GM21447 (cell line): ENCODE results near the gene SKAP1.
"Not testable (repeated sequence)": the region's sequence is repeated elsewhere in the genome, so short reads cannot be mapped to it uniquely, and the experiment has no call there.

Source experiments
- ATAC-seq: cut with Tn5 transposase; IDR thresholded peaks from one replicate; pipeline ENCODE4 v1.9.1; 2021; ENCODE audit not compliant: unreplicated experiment

Gene SKAP1

DNA sequence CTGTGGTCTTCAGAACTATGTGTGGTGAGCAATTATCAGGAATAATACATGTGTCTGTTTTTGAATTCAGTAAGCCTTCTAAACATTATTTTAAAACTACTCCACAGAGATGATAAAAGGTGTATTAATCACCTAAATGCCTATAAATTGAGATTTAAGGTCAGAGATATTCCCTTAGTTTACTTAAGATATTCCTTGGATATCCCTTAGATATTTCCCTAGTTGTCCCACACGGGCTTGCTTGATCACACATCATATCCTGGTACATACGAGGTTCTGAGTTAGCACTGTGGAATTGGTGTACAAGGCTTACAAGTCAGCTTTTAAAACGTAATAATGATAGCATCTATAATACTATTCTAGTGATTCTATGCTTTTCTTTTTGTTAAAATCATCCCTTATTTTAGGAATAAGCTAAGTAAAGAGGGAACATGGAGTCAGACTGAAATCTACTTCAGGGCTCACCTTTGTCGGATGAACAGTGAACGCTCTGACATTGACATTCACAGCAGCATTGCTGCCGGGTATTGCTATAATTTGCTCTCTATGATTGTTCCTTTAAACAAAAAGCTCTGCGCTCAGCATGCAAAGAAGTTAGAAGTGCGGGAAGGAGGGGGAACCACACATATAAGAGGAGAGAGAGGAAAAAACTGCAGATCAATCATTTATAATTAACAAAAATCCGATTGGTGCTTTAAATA lies 136.5 kb downstream of the SKAP1 start:
- no peak for ATAC-seq

GRCh38 chr17:48290378-48290777 lies 139.6 kb downstream of the SKAP1 start:
- ATAC-seq: no peak

- not testable (repeated sequence) for ATAC-seq
Measured at GRCh38 chr17:48286917-48287316, 143.1 kb downstream of the SKAP1 start.

DNA sequence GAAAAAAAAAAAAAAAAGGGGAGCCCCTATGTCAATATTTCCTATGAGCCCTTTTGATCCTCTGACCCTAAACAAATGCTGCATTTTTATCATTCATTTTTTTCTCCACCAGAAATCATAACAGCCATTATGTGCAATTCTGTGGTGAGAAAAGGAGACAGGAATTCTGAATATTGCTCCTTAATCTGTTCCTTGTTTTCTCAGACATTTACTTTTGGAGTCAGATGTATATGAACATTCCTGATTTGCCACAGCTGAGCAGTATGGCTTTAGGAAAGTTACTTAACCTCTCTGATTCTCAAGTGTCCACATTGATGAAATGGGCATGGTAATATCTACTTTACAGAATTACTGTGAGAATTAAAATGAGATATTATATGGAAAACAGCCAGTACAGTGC lies 144.4 kb downstream of the SKAP1 start:
- ATAC-seq: no peak

DNA sequence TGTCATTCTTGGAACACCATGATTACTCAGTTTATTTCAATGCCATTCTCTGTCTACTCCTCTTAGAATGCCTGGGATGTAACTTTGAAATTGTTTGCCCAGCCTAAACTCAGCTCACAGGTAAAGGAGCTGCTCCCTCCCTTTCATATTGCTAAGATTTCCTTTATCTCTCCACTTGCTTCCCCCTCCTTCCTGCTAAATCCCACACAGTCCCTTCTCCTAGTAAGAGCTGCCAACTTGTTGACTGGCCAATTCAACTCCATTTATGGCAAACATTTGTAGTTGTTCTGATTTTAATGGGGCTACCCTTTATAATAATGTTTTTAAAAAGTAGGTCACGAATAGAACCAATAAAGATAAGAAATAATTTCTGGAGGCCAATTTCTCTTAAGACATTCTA lies 146.1 kb downstream of the SKAP1 start:
- ATAC-seq: no peak

GRCh38 chr17:48283411-48283810 lies 146.6 kb downstream of the SKAP1 start:
- no peak for ATAC-seq

GRCh38 chr17:48282303-48282702 lies 147.7 kb downstream of the SKAP1 start:
- ATAC-seq: no peak

DNA sequence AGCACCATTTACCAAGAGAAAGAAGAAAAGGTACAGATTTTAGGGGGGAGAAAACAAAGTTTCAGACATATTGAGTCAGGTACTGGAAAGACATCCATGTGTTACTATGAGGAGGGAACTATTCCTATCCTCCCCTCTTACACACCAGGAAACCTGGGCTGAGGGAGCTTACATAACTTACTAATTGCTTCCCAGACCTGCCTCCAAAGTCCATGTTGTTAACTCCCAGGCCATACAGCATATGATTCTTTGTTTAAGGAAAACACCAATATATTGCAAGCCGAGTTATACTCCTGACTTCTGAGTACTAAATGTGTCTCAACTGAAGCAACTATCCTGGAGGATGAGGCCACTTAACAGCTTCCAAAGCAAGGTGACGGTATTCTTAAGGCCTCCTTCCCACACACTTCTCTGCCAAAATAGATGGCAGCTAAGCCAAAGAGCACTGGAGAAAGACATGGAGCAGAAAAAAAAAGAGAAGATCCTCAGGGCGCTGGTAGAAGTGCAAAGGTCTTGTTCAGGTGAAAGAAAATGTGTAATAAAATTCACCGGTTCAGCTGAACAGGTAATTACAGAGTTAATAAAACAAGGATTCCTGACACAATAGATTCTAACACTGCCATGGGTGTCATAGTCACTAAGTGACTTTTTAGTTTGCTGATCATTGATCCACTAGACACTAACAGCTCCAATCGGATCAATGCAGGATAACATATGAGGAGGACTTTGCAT lies 151.1 kb downstream of the SKAP1 start:
- ATAC-seq: no peak

GRCh38 chr17:48276776-48277175 lies 153.2 kb downstream of the SKAP1 start:
- ATAC-seq: no peak

GRCh38 chr17:48270899-48271298 lies 159.1 kb downstream of the SKAP1 start:
- no peak for ATAC-seq

- no peak for ATAC-seq
Measured at GRCh38 chr17:48269209-48269608, 160.8 kb downstream of the SKAP1 start.

DNA sequence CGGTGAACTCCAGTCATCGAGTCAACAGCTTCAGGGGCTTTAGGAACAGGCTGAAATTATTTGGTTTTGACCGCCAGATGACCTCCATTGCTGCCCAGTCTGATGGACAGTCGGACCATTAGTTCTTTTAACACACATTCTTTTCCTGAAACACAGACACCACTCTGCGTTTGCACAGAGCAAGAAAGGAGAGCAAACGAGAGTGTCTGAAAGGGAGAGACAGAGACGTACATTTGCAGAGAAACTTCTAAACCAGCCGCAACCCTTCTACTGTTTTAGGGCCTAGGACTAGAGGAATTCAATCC lies 166.3 kb downstream of the SKAP1 start:
- no peak for ATAC-seq

GRCh38 chr17:48262982-48263730 lies 166.9 kb downstream of the SKAP1 start:
- no peak for ATAC-seq

- ATAC-seq: no peak
Measured at GRCh38 chr17:48261297-48261880, 168.6 kb downstream of the SKAP1 start.

GRCh38 chr17:48259694-48260291 lies 170.2 kb downstream of the SKAP1 start:
- no peak for ATAC-seq

- no peak for ATAC-seq
Measured at GRCh38 chr17:48258331-48258730, 171.7 kb downstream of the SKAP1 start.

DNA sequence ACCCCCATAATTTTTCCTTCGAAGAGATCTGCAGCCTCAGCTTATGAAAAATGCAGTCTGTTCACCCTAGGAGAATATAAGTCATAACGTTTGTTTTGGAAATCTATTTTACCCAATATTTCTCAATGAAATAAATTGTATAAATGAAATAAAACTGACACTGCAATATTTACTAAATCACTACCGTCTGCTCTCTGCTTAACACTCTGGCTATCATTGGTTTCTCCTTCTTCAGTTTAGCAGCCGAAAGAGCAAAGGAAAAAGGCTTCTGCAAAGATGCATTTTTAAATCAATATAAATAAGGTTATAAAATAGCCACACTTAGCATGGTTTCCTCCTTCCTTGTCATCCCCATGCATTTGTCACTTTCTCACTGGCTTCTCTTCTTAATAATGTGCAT lies 174.3 kb downstream of the SKAP1 start:
- no peak for ATAC-seq

GRCh38 chr17:48254896-48255295 lies 175.1 kb downstream of the SKAP1 start:
- ATAC-seq: no peak

DNA sequence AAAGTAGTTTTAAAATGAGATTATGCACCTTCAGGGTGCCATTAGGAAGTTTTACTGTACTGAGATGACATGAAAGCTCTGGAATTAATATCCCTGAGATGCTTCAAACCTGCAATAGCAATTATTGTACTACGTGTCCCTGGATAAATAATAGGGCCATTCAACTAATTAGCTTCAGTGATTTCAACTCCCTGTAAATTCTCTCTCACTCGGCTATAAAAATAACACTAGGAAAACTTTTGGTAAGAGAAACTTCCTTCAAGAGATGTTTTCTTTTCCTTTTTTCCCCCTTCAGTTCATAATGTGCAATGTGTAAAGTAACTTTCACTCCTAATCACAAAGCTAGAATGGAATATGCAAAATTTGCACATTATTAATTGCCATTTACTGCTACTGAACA lies 176.0 kb downstream of the SKAP1 start:
- ATAC-seq: no peak

DNA sequence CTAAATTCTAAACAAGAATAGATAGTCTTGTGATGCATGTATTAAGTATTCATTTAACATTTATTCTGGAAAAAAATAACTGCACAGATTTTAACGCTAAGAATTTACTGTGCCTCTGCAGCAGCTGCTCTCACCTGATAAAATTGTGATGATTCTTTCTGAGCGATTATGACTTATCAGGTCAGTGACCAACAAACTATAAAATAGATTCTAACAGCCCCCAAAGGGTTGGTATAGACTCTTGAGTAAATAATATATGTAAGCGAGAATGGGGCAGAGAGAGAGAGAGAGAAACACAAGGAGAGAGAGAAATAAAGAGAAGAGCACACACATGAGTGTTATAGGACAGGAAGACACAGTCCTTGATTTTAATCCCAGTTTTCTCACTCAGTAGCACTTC lies 178.1 kb downstream of the SKAP1 start:
- no peak for ATAC-seq

DNA sequence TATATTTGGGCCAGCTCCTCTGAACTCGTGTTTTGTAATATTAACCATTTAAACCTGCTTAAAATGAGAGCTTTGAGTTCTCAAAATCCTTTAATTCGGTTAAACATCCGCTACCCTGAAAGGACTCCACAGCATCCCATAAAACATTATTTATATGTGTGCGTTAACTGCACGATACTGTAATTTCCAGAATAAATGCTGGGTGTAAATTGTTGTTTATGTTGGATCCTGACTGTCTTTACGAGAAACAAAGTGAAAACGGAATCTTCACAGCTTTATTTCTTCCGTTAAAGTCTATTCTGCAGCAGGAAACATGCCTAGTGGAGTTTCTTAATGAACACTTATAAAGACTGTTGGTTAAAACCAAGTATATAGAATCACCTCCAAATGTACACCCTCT lies 179.1 kb downstream of the SKAP1 start:
- ATAC-seq: no peak
